Pancreas (tissue), 10 donors: Measurements from ENCODE around the gene SALL4. TPM values are rescaled to one million over a fixed set of nuclear protein-coding genes. Genes with fewer than 3 reads are reported as not detected.
"Not testable (repeated sequence)": the region's sequence is repeated elsewhere in the genome, so short reads cannot be mapped to it uniquely, and the experiment has no call there.

Experiments used
- ATAC-seq, 4 donors: fragments of 200-7000 bp; cut with Tn5 transposase; one replicate each; pipeline versions ENCODE4 v1.8.0 to v1.9.1; 2020; ENCODE audit warnings: mild to moderate bottlenecking in 4 of 4, moderate library complexity in 4 of 4
- DNase-seq, 6 donors: peaks; one replicate each; pipeline ENCODE4 v3.0.0-alpha.2; 2020
- FAIRE-seq: peaks from 2 replicates; lab custom pipeline; 2012; peaks lifted over from hg19 to GRCh38; lab: Jason Lieb, UNC
- H3K27ac ChIP-seq, 4 donors: fragments of 200-600 bp; sonication (generic); 1 replicate in 3 of 4; 2 replicates in 1 of 4; pipeline versions ENCODE4 v1.5.0 to v1.8.0; 2020
- H3K27me3 ChIP-seq, 4 donors: fragments of 200-600 bp; one replicate each; pipeline ENCODE4 v1.8.0; 2021
- H3K36me3 ChIP-seq, 3 donors: fragments of 200-600 bp; sonication (generic) in 1 of 3; one replicate each; pipeline versions ENCODE4 v1.5.0 to v1.8.0; 2020 to 2021
- H3K4me1 ChIP-seq, 3 donors: fragments of 200-600 bp; one replicate each; pipeline ENCODE4 v1.8.0; 2021
- H3K4me3 ChIP-seq, 4 donors: fragments of 200-600 bp; sonication (generic) in 2 of 4; one replicate each; pipeline versions ENCODE4 v1.5.0 to v1.8.0; 2020 to 2021
- H3K9me3 ChIP-seq, 4 donors: fragments of 200-600 bp; one replicate each; pipeline ENCODE4 v1.8.0; 2021
- CTCF ChIP-seq, 4 donors: fragments of 200-600 bp; sonication (generic) in 3 of 4; IDR thresholded peaks; one replicate each; pipeline versions ENCODE4 v1.5.0 to v1.8.0; 2021; ENCODE audit warnings: antibody characterized with exemption in 4 of 4
- WGBS, 2 donors: extraction: QIAGEN DNeasy Blood & Tissue Kit; methylation state at CpG; one replicate each; pipeline ENCODE4 v1.1.7; 2013; 5-methylcytosine and 5-hydroxymethylcytosine counted together
- intact Hi-C, 3 donors: fragments of 100-400 bp; cut with DNase I; formaldehyde crosslinking; loops; one replicate each; pipeline versions ENCODE4 v1.11.1 to v1.14.2; 2022
- polyA plus RNA-seq, 2 donors: library from polyadenylated mRNA; stranded (reverse); fragments of 200-250 nt; gene quantifications; one replicate each; pipeline ENCODE4 v1.2.3, GENCODE V29; 2013
- total RNA-seq, 6 donors: library from RNA; stranded (reverse); fragmentation: NEBNext Ultra II Directional in 4 of 6; extraction: Animal tissue kit (Norgen Biotek cat#: 25700) in 4 of 6; gene quantifications; one replicate each; pipeline versions ENCODE4 v1.2.1 to v1.2.4, GENCODE V29; 2021 to 2023
- donor health status: healthy with polysubstance abuse.
- donor health status: DM: no; HTN: no; CAD: no; lungs with moderate emphysema.
- donor health status: DM: no; HTN: no; CAD: no.
- donor health status: control.
- donor health status: control.
- donor health status: Bipolar disorder and iron deficiency.
- donor health status: DM: yes; HTN: yes; CAD: no.
- donor health status: DM: no; HTN: no; CAD: no.
- donor health status: DM: no; HTN: no; CAD: no.
- donor health status: DM: yes; HTN: yes; CAD: no.

SALL4 gene
- total and polyA plus RNA-seq, 8 donors = 1.1 to 3.0 (median 1.9) TPM

- Histone ChIP-seq H3K9me3 (no peaks in the 10 kb centered on the region), H3K4me1 (no peaks in the 10 kb centered on the region), H3K27ac (no peak overlapping the region), H3K36me3 (no peaks in the 10 kb centered on the region), H3K27me3 (no peaks in the 10 kb centered on the region), H3K4me3 (peak overlapping the region in 2 of 4 donors; percentile 3 to 74)
- intact Hi-C loops = no loop called here
- no peak for FAIRE-seq
- no peak for TF ChIP-seq CTCF (IDR thresholded peaks at IDR 0.05)
- peak in 1 of 6 donors; percentile 25 for DNase-seq
- ATAC-seq = no peak
- 13 to 18% methylated on average over 15 to 16 of the region's 16 CpGs for WGBS, 2 donors
Measured at GRCh38 chr20:51768759-51769517, 33.4 kb downstream of the SALL4 start.

- intact Hi-C loops = no loop called here
- TF ChIP-seq CTCF (IDR thresholded peaks at IDR 0.05) = no peak
- Histone ChIP-seq H3K9me3 (no peaks in the 10 kb centered on the region), H3K4me3 (peak within 1 kb of the TSS; percentile 60 to 75 (median 74)), H3K36me3 (no peaks in the 10 kb centered on the region), H3K27ac (peak within 1 kb of the TSS; percentile 40 to 90 (median 84)), H3K27me3 (no peaks in the 10 kb centered on the region), H3K4me1 (no peaks in the 10 kb centered on the region)
- 0 to 1% methylated on average over 31 to 129 of the region's 131 CpGs for WGBS, 2 donors
- ATAC-seq = peak; percentile 49 to 71 (median 58)
- DNase-seq = peak; percentile 41 to 82 (median 58)
- no peak for FAIRE-seq
Measured at GRCh38 chr20:51767867-51768758, 34.2 kb downstream of the SALL4 start, which contains the start of gene ATP9A. ATP9A (minus strand) TSS chr20:51768390; CDS start chr20:51768369, 21 bp downstream.

- 0 to 1% methylated on average over 54 to 61 of the region's 61 CpGs for WGBS, 2 donors
- peak in 1 of 4 donors; percentile 15 for TF ChIP-seq CTCF (IDR thresholded peaks at IDR 0.05)
- H3K36me3 ChIP-seq = no peaks in the 10 kb centered on the region
- FAIRE-seq = no peak
- intact Hi-C loops = no loop called here
- peak overlapping the region; percentile 40 to 90 (median 84) for H3K27ac ChIP-seq
- ATAC-seq = peak; percentile 96 to 98 (median 96)
- peak overlapping the region; percentile 60 to 75 (median 74) for H3K4me3 ChIP-seq
- no peaks in the 10 kb centered on the region for H3K27me3 ChIP-seq
- peak; percentile 92 to 96 (median 93) for DNase-seq
- no peaks in the 10 kb centered on the region for H3K4me1 ChIP-seq
- no peaks in the 10 kb centered on the region for H3K9me3 ChIP-seq
Measured at GRCh38 chr20:51766994-51767866, 35.1 kb downstream of the SALL4 start.

GRCh38 chr20:51765381-51765780, 36.9 kb downstream of the SALL4 start:
- H3K4me1 ChIP-seq, H3K4me3 ChIP-seq, FAIRE-seq, DNase-seq, H3K36me3 ChIP-seq, H3K9me3 ChIP-seq, intact Hi-C loops, H3K27me3 ChIP-seq, ATAC-seq: not testable (repeated sequence)
- 59 to 67% methylated on average over 10 of the region's 10 CpGs for WGBS, 2 donors
- H3K27ac ChIP-seq = peak overlapping the region in 1 of 4 donors; percentile 22
